ENCODE data around the gene POU2AF1.
"Not testable (repeated sequence)": the region's sequence is repeated elsewhere in the genome, so short reads cannot be mapped to it uniquely, and the experiment has no call there.

POU2AF1 gene

DNA sequence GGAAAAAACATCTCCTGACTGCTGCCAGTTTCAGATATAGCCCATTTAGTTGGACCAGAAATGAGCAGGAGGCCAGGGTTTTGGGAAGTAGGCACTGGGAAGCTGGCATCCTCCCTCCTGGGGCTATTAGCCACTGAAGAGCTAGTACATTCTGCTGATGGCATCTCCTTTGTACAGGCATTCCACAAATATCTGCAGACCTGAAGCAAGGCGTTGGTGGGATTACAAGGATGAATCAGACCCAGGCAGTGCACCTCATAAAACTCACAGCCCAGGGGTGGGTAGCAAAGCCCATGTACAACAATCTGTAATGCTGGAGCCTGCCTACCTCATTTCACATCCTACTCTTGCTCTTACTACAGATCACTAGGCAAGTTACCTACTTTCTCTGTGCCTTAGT, 27.5 kb upstream of the POU2AF1 start:
- Histone ChIP-seq H3K36me3 (peaks cover 0 to 9% (median 0%) of the 10 kb centered on the region in 11 experiments; a peak in 4 of 22 replicates), H3K4me3 (no peak overlapping the region), H3K27ac (no peak overlapping the region), H3K4me2 (peak overlapping the region in 4 of 11 experiments; percentile 12 to 21 (median 15); a peak in 2 of 22 replicates), H4K20me1 (no peaks in the 10 kb centered on the region), H3K9ac (no peak overlapping the region), H3K4me1 (peaks cover 26 to 42% (median 38%) of the 10 kb centered on the region in 10 experiments), H3K27me3 (no peaks in the 10 kb centered on the region), H3K9me3 (replicated peaks in 1 of 11) (peaks cover 22 to 39% (median 29%) of the 10 kb centered on the region in 11 experiments)
- TF ChIP-seq Cebpa-rat (IDR thresholded peaks at IDR 0.05), result no peak

DNA sequence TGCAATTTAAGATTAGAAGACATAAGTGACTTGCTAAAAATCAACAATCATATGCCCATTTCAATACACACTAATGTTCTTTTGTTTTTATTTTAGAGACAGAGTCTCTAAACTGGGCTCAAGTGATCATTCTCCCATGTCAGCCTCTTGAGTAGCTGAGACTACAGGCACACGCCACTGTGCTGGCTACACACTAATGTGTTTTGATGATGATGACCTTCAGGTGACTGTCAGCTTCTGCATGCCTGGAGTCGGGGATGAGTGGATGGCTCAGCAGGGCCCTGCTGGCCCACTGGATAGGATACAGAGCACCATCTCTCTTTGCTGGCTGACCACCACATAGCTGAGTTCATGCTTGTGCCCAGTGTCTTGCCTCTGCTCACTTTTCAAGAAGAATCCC, 27.0 kb upstream of the POU2AF1 start:
- H3K4me3 ChIP-seq, result no peak overlapping the region

DNA sequence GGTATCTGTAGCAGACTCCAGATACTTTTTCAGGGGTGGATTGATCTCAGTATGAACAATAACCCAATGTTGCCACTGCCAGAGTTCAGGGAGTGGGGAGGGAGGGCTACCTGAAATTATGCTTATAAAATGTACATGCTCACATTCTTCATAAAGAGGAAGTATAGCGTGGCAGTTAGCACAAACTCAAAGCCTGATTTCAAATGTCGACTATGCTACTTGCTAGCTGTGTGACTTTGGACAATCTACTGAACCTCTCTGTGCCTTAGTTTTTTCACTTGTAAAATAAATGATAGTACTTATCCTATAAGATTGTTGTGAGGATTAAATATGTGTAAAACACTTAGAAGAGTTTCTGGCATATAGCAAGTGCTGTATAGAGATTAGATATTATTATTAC, 26.5 kb upstream of the POU2AF1 start:
- no peaks in the 10 kb centered on the region for H4K20me1 ChIP-seq
- H3K9me3 ChIP-seq (replicated peaks in 1 of 11), result peaks cover 22 to 39% (median 29%) of the 10 kb centered on the region in 11 experiments
- H3K9ac ChIP-seq, result no peak overlapping the region
- H3K27me3 ChIP-seq, result no peaks in the 10 kb centered on the region
- H3K4me3 ChIP-seq, result no peak overlapping the region
- no peak overlapping the region for H3K4me2 ChIP-seq
- peaks cover 0 to 9% (median 0%) of the 10 kb centered on the region in 11 experiments; a peak in 4 of 22 replicates for H3K36me3 ChIP-seq
- peaks cover 26 to 40% (median 37%) of the 10 kb centered on the region in 10 experiments for H3K4me1 ChIP-seq
- H3K27ac ChIP-seq, result no peak overlapping the region
- no peak for TF ChIP-seq Cebpa-rat (IDR thresholded peaks at IDR 0.05)

More for the DNA sequence above, 27.0 kb upstream of the POU2AF1 start:
- H3K4me2 ChIP-seq, result peak overlapping the region in 3 of 11 experiments; percentile 12 to 21 (median 15); a peak in 1 of 22 replicates
- peaks cover 22 to 41% (median 29%) of the 10 kb centered on the region in 11 experiments for H3K9me3 ChIP-seq (replicated peaks in 1 of 11)
- no peak overlapping the region for H3K9ac ChIP-seq
- H3K27ac ChIP-seq, result no peak overlapping the region
- peaks cover 0 to 9% (median 0%) of the 10 kb centered on the region in 11 experiments; a peak in 4 of 22 replicates for H3K36me3 ChIP-seq
- no peak for TF ChIP-seq Cebpa-rat (IDR thresholded peaks at IDR 0.05)
- H3K27me3 ChIP-seq, result no peaks in the 10 kb centered on the region
- no peaks in the 10 kb centered on the region for H4K20me1 ChIP-seq
- peaks cover 26 to 42% (median 38%) of the 10 kb centered on the region in 10 experiments for H3K4me1 ChIP-seq

DNA sequence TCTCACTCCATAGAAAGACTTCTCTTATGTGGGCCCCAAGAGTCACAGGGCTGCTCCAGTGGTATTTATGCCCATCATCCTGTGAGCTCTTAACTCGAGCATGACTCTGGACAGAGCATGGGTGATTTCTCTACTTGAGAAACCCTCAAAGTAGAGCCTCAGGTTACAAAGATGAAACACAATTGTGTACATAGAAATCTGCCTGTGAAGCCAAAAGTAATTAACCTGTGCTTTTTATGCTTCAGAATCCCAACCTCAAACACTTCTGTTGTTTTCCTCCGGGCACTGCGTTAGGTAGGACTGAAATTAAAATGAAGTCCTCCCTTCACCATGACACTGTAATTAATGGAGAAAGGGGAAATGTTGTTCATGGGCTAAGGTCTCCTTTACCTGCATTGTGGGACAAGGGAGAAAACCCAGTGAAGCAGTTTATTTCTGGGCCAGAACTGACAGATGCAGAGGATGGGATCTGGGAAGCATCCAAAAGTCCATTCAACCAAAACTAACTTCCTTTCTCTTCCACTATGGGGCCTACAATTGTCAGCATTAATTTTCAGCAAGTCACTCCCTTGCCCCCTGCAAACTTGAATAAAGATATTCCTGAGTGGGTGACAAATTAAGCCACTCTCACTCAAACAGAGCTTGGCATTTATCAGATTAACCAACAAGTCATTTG, 24.1 kb upstream of the POU2AF1 start:
- Histone ChIP-seq H3K27me3 (no peaks in the 10 kb centered on the region), H3K36me3 (peaks cover 0 to 9% (median 0%) of the 10 kb centered on the region in 11 experiments; a peak in 4 of 22 replicates), H3K9me3 (replicated peaks in 1 of 11) (peaks cover 22 to 50% (median 29%) of the 10 kb centered on the region in 11 experiments), H3K4me2 (no peak overlapping the region), H3K4me1 (peaks cover 12 to 37% (median 32%) of the 10 kb centered on the region in 10 experiments), H3K9ac (no peak overlapping the region), H4K20me1 (no peaks in the 10 kb centered on the region), H3K27ac (no peak overlapping the region), H3K4me3 (no peak overlapping the region)
- no peak for TF ChIP-seq Cebpa-rat (IDR thresholded peaks at IDR 0.05)

DNA sequence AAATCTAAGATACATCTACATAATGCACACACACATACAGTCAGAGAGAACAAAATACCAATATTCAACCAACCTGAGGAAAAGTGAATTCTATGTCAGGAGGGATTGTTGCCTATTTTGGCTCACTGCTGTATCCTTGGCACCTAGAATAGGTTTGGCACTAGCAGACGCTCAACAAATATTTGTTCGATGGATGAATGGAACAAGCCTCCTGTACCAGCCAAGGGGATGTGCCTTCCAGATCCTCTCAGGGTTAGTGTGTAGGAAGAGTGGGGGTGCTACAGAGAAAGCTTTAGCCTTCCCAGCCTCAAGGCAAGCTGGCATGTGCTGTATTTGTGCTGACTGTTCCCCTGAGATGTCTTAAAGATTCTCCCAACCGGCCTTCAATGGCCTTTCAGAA, 23.3 kb upstream of the POU2AF1 start:
- Histone ChIP-seq H3K4me1 (peaks cover 7 to 36% (median 28%) of the 10 kb centered on the region in 10 experiments; a peak in 18 of 20 replicates), H4K20me1 (no peaks in the 10 kb centered on the region), H3K9ac (no peak overlapping the region), H3K27me3 (no peaks in the 10 kb centered on the region), H3K27ac (no peak overlapping the region), H3K4me2 (no peak overlapping the region), H3K9me3 (replicated peaks in 1 of 11) (peaks cover 22 to 50% (median 29%) of the 10 kb centered on the region in 11 experiments), H3K4me3 (no peak overlapping the region), H3K36me3 (peaks cover 0 to 9% (median 0%) of the 10 kb centered on the region in 11 experiments; a peak in 4 of 22 replicates)
- no peak for TF ChIP-seq Cebpa-rat (IDR thresholded peaks at IDR 0.05)

DNA sequence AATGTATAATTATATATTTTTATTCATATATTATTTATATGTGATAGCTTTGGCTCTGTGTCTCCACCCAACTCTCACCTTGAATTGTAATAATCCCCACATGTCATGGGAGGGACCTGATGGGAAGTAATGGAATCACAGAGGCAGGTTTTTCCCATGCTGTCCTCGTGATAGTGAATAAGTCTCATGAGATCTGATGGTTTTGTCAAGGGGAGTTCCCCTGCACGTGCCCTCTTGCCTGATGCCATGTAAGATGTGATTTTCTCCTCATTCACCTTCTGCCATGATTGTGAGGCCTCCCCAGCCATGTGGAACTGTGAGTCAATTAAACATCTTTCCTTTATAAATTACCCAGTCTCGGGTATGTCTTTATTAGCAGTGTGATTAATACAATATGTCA, 22.9 kb upstream of the POU2AF1 start:
- H3K4me3 ChIP-seq, H3K4me2 ChIP-seq, H3K27me3 ChIP-seq, H4K20me1 ChIP-seq, H3K36me3 ChIP-seq, H3K9ac ChIP-seq, H3K27ac ChIP-seq: not testable (repeated sequence)
- H3K9me3 ChIP-seq (replicated peaks in 1 of 11), result peaks cover 22 to 50% (median 29%) of the 10 kb centered on the region in 11 experiments
- H3K4me1 ChIP-seq, result peaks cover 7 to 39% (median 27%) of the 10 kb centered on the region in 10 experiments; a peak in 18 of 20 replicates

DNA sequence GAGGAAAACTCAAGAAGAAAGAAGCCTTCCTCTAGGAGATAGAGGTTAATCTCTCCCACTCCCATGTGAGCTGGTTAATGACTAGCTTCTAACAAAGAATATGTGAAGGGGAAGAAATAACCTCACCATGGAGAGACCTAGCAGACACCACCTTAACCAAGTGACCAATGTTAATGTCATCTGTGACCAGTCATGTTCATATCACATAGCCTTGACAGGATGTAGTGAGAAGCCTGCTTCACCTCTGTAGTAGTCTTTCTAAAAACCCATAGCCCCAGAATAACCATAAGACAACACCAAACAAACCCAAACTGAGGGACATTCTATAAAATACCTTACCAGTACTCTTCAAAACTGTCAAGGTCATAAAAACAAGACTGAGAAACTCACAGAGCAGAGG, 21.5 kb upstream of the POU2AF1 start:
- no peaks in the 10 kb centered on the region for H3K27me3 ChIP-seq
- no peak for TF ChIP-seq Cebpa-rat (IDR thresholded peaks at IDR 0.05)
- no peaks in the 10 kb centered on the region for H4K20me1 ChIP-seq
- no peak overlapping the region for H3K4me3 ChIP-seq
- H3K36me3 ChIP-seq, result peaks cover 0 to 9% (median 0%) of the 10 kb centered on the region in 11 experiments; a peak in 4 of 22 replicates
- no peak overlapping the region for H3K4me2 ChIP-seq
- H3K9me3 ChIP-seq (replicated peaks in 1 of 11), result peaks cover 22 to 50% (median 29%) of the 10 kb centered on the region in 11 experiments
- H3K9ac ChIP-seq, result no peak overlapping the region
- H3K4me1 ChIP-seq, result peaks cover 7 to 31% (median 24%) of the 10 kb centered on the region in 10 experiments; a peak in 18 of 20 replicates
- H3K27ac ChIP-seq, result no peak overlapping the region

DNA sequence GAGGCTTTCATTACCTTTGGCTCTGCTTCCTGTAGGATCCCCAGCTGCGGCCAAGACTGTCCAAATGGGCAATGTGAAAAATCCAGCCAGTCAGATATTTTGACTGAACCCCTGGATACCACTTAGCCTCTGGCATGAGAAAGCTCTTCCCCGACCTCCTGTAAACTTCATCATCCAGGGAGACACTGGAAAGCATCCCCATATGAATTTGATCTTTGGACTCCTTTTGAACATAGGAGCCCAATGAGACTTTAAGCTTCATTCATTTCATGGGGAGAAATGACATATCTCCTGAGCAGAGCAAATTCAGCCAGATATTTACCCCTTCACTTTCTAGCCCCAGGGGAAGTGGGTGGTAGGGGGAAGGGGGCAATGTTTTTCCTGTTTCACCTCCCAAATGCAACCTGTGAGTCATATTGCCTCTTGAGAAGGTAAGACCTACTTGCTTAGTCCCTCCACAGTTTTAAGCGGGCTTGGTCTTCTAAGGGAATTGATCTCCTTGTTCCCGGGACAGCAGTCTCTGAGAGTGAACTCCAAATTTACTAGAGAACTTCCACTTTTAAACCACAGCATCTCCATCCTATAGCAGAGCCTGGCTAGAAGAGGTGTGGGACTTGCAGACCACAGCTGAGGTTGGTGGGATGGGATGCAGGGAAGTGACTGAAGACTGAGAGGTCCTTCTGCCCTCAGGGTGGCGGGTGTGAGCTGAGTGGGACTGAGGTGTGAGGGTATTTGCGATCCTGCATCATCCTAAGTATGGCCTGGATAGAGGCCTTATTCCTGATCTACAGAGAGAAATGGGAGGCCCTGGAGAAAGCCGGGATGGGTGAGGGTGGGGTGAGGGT, 20.3 kb upstream of the POU2AF1 start:
- peaks cover 0 to 6% (median 0%) of the 10 kb centered on the region in 11 experiments; a peak in 4 of 22 replicates for H3K36me3 ChIP-seq
- H4K20me1 ChIP-seq, result no peaks in the 10 kb centered on the region
- peaks cover 16 to 44% (median 22%) of the 10 kb centered on the region in 11 experiments for H3K9me3 ChIP-seq (replicated peaks in 1 of 11)
- H3K9ac ChIP-seq, result no peak overlapping the region
- no peak for TF ChIP-seq Cebpa-rat (IDR thresholded peaks at IDR 0.05)
- peaks cover 12 to 41% (median 33%) of the 10 kb centered on the region in 10 experiments for H3K4me1 ChIP-seq
- peak overlapping the region in 10 of 11 experiments; percentile 17 to 75 (median 59); a peak in 19 of 22 replicates for H3K4me2 ChIP-seq
- no peaks in the 10 kb centered on the region for H3K27me3 ChIP-seq
- no peak overlapping the region for H3K4me3 ChIP-seq
- peak overlapping the region in 2 of 11 experiments; percentile 8 to 39; a peak in 1 of 22 replicates for H3K27ac ChIP-seq

DNA sequence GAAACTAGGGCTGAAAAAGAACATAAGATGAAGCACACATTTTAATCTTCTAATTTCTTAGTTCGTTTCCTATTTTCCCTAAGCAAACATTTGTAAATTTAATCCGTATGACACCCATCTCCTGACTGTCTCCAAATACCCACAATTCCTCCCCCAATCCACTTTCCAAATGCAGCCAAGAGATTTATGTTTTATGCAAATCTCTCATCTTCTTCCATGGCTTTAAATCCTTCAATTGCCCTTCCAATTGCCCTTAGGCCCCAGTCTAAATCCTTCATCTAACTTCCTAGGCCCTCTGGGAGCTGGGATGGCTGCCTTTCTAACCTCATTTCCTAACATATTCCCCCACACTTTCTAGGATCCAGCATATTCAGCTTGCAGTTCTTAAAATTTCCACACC, 18.0 kb upstream of the POU2AF1 start:
- Histone ChIP-seq H3K36me3 (no peaks in the 10 kb centered on the region), H3K27ac (no peak overlapping the region; a peak in 1 of 22 replicates), H3K9ac (no peak overlapping the region; a peak in 1 of 22 replicates), H3K27me3 (no peaks in the 10 kb centered on the region), H3K4me2 (peak overlapping the region in 3 of 11 experiments; percentile 53 to 63 (median 59); a peak in 1 of 22 replicates), H3K4me1 (peaks cover 23 to 51% (median 42%) of the 10 kb centered on the region in 10 experiments), H3K9me3 (replicated peaks in 1 of 11) (peaks cover 0 to 20% (median 5%) of the 10 kb centered on the region in 11 experiments; a peak in 7 of 22 replicates), H4K20me1 (no peaks in the 10 kb centered on the region), H3K4me3 (no peak overlapping the region)
- TF ChIP-seq Cebpa-rat (IDR thresholded peaks at IDR 0.05), result no peak

Measured in BLaER1 treated with 17β-estradiol and CSF1 and Interleukin-3, amounts not matched to agents 10 nM and 100 nM (cell line).